Muscle of leg (tissue), 11 donors: ENCODE measurements around the gene FGF14. TPM values are rescaled to one million over a fixed set of nuclear protein-coding genes. Genes with fewer than 3 reads are reported as not detected.

Source experiments
- DNase-seq: peaks from one replicate; pipeline ENCODE4 v3.0.0; 2013
- H3K27ac ChIP-seq: one replicate; pipeline ENCODE4 v1.5.1; 2013; ENCODE audit warnings: mild to moderate bottlenecking, low read length, control low read depth
- H3K27me3 ChIP-seq: one replicate; pipeline ENCODE4 v1.6.1; 2013; ENCODE audit warnings: low read length; ENCODE audit not compliant: control insufficient read depth, insufficient read depth
- H3K36me3 ChIP-seq: one replicate; pipeline ENCODE4 v1.6.1; 2013; ENCODE audit warnings: low read length; ENCODE audit not compliant: control insufficient read depth, insufficient read depth
- H3K4me1 ChIP-seq: one replicate; pipeline ENCODE4 v1.6.1; 2013; ENCODE audit warnings: low read length; ENCODE audit not compliant: control insufficient read depth, insufficient read depth
- H3K4me3 ChIP-seq: one replicate; pipeline ENCODE4 v1.5.1; 2013; ENCODE audit warnings: low read length, control low read depth
- H3K9me3 ChIP-seq: replicated peaks from 2 replicates; pipeline ENCODE4 v1.6.1; 2013; ENCODE audit warnings: low read depth, low read length; ENCODE audit not compliant: control insufficient read depth
- WGBS: methylation state at CpG from one replicate; pipeline ENCODE4 v1.1.5; 2013; ENCODE audit warnings: missing lambda C conversion rate; ENCODE audit not compliant: insufficient coverage; 5-methylcytosine and 5-hydroxymethylcytosine counted together
- polyA plus RNA-seq, 8 donors: library from polyadenylated mRNA; unstranded; fragments of 120-200 nt; gene quantifications; one replicate each; pipeline versions ENCODE4 v1.2.1 to v1.2.3, GENCODE V29; 2013; ENCODE audit warnings: inconsistent platforms in 1 of 8, low replicate concordance in 1 of 8; ENCODE audit not compliant: insufficient read length in 8 of 8, insufficient read depth in 1 of 8
- total RNA-seq: library from RNA; stranded (reverse); fragments of 120-200 nt; gene quantifications from one replicate; pipeline ENCODE4 v1.2.4, GENCODE V29; 2013

The FGF14 gene
- total and polyA plus RNA-seq, 9 donors: 0.09 to 2.1 (median 0.83) TPM

- H3K27me3 ChIP-seq: no peaks in the 10 kb centered on the region
- H3K4me3 ChIP-seq: no peak overlapping the region
- WGBS: no CpG with 5 or more reads among the region's 3 CpGs
- no peak overlapping the region for H3K27ac ChIP-seq
- no peak for DNase-seq
- H3K36me3 ChIP-seq: no peaks in the 10 kb centered on the region
- no peaks in the 10 kb centered on the region for H3K9me3 ChIP-seq
- H3K4me1 ChIP-seq: no peaks in the 10 kb centered on the region
These were observed 606.4 kb downstream of the FGF14 start for GRCh38 chr13:101795460-101795859.

GRCh38 chr13:101795025-101795424 is 606.8 kb downstream of the FGF14 start:
- no CpG with 5 or more reads among the region's 1 CpG for WGBS
- Histone ChIP-seq H3K4me3 (no peak overlapping the region), H3K9me3 (no peaks in the 10 kb centered on the region), H3K27ac (no peak overlapping the region), H3K27me3 (no peaks in the 10 kb centered on the region), H3K36me3 (no peaks in the 10 kb centered on the region), H3K4me1 (no peaks in the 10 kb centered on the region)
- peak; percentile 4 for DNase-seq

- no peak for DNase-seq
- H3K4me3 ChIP-seq: no peak overlapping the region
- no CpG with 5 or more reads among the region's 1 CpG for WGBS
These were observed 609.7 kb downstream of the FGF14 start for GRCh38 chr13:101792189-101792588.

GRCh38 chr13:101785858-101786257 is 616.0 kb downstream of the FGF14 start:
- Histone ChIP-seq H3K27ac (no peak overlapping the region), H3K9me3 (no peaks in the 10 kb centered on the region), H3K4me3 (no peak overlapping the region), H3K4me1 (no peaks in the 10 kb centered on the region), H3K36me3 (no peaks in the 10 kb centered on the region), H3K27me3 (no peaks in the 10 kb centered on the region)
- no peak for DNase-seq
- WGBS: 13% methylated on average over 1 of the region's 1 CpG

More at GRCh38 chr13:101792189-101792588, 609.7 kb downstream of the FGF14 start:
- Histone ChIP-seq H3K27ac (no peak overlapping the region), H3K27me3 (no peaks in the 10 kb centered on the region), H3K36me3 (no peaks in the 10 kb centered on the region), H3K4me1 (no peaks in the 10 kb centered on the region), H3K9me3 (no peaks in the 10 kb centered on the region)

- H3K27me3 ChIP-seq: no peaks in the 10 kb centered on the region
These were observed 617.5 kb downstream of the FGF14 start for GRCh38 chr13:101784313-101784712.

GRCh38 chr13:101783554-101783953 is 618.3 kb downstream of the FGF14 start:
- Histone ChIP-seq H3K9me3 (no peaks in the 10 kb centered on the region), H3K4me1 (no peaks in the 10 kb centered on the region), H3K27me3 (no peaks in the 10 kb centered on the region), H3K36me3 (no peaks in the 10 kb centered on the region), H3K27ac (no peak overlapping the region), H3K4me3 (no peak overlapping the region)
- DNase-seq: no peak

More at GRCh38 chr13:101784313-101784712, 617.5 kb downstream of the FGF14 start:
- no peak for DNase-seq
- H3K27ac ChIP-seq: no peak overlapping the region
- H3K9me3 ChIP-seq: no peaks in the 10 kb centered on the region
- H3K4me3 ChIP-seq: no peak overlapping the region
- H3K36me3 ChIP-seq: no peaks in the 10 kb centered on the region
- no peaks in the 10 kb centered on the region for H3K4me1 ChIP-seq

- no peak overlapping the region for H3K27ac ChIP-seq
These were observed 621.6 kb downstream of the FGF14 start for GRCh38 chr13:101780211-101780610.

GRCh38 chr13:101779147-101779546 is 622.7 kb downstream of the FGF14 start:
- H3K27ac ChIP-seq: no peak overlapping the region

More at GRCh38 chr13:101780211-101780610, 621.6 kb downstream of the FGF14 start:
- Histone ChIP-seq H3K36me3 (no peaks in the 10 kb centered on the region), H3K27me3 (no peaks in the 10 kb centered on the region), H3K9me3 (no peaks in the 10 kb centered on the region), H3K4me1 (no peaks in the 10 kb centered on the region), H3K4me3 (no peak overlapping the region)
- DNase-seq: no peak

GRCh38 chr13:101775267-101775666 is 626.6 kb downstream of the FGF14 start:
- H3K27ac ChIP-seq: no peak overlapping the region
- no peak overlapping the region for H3K4me3 ChIP-seq
- no peaks in the 10 kb centered on the region for H3K4me1 ChIP-seq
- no CpG with 5 or more reads among the region's 1 CpG for WGBS
- no peaks in the 10 kb centered on the region for H3K9me3 ChIP-seq
- no peaks in the 10 kb centered on the region for H3K36me3 ChIP-seq
- peak; percentile 5 for DNase-seq
- H3K27me3 ChIP-seq: no peaks in the 10 kb centered on the region

More at GRCh38 chr13:101779147-101779546, 622.7 kb downstream of the FGF14 start:
- H3K4me1 ChIP-seq: no peaks in the 10 kb centered on the region
- no peaks in the 10 kb centered on the region for H3K27me3 ChIP-seq
- no peak for DNase-seq
- no peaks in the 10 kb centered on the region for H3K9me3 ChIP-seq
- H3K4me3 ChIP-seq: no peak overlapping the region
- H3K36me3 ChIP-seq: no peaks in the 10 kb centered on the region
- WGBS: no CpG with 5 or more reads among the region's 4 CpGs

- no peak overlapping the region for H3K27ac ChIP-seq
- H3K4me1 ChIP-seq: no peaks in the 10 kb centered on the region
These were observed 627.5 kb downstream of the FGF14 start for GRCh38 chr13:101774393-101774792.

GRCh38 chr13:101773062-101773461 is 628.8 kb downstream of the FGF14 start:
- Histone ChIP-seq H3K36me3 (no peaks in the 10 kb centered on the region), H3K27me3 (no peaks in the 10 kb centered on the region), H3K9me3 (no peaks in the 10 kb centered on the region), H3K27ac (no peak overlapping the region), H3K4me3 (no peak overlapping the region), H3K4me1 (no peaks in the 10 kb centered on the region)
- DNase-seq: no peak
- no CpG with 5 or more reads among the region's 2 CpGs for WGBS

More at GRCh38 chr13:101774393-101774792, 627.5 kb downstream of the FGF14 start:
- H3K27me3 ChIP-seq: no peaks in the 10 kb centered on the region
- WGBS: 88% methylated on average over 1 of the region's 4 CpGs
- H3K36me3 ChIP-seq: no peaks in the 10 kb centered on the region
- H3K9me3 ChIP-seq: no peaks in the 10 kb centered on the region
- H3K4me3 ChIP-seq: no peak overlapping the region
- DNase-seq: no peak
